DOHH2 (cell line): Measurements from ENCODE around the gene RAB5B.
A peak's percentile ranks its signal among the peaks of the same experiment; 100 is the strongest.

ENCODE experiments used
- H3F3A ChIP-seq: fragments of 200-600 bp; sonication (generic), shearing (Covaris generic); 2 replicates; pipeline ENCODE4 v1.6.0; 2016; ENCODE audit warnings: antibody characterized with exemption, mild to moderate bottlenecking; ENCODE audit not compliant: control insufficient read depth, insufficient read depth
- H3K27ac ChIP-seq: fragments of 200-600 bp; sonication (generic); 2 replicates; pipeline ENCODE4 v1.5.1; 2014; ENCODE audit warnings: low read depth, mild to moderate bottlenecking, low read length, moderate library complexity
- H3K27me3 ChIP-seq: fragments of 200-600 bp; sonication (generic); 2 replicates; pipeline ENCODE4 v1.6.1; 2014; ENCODE audit warnings: mild to moderate bottlenecking, low read length, mixed read lengths; ENCODE audit not compliant: control insufficient read depth
- H3K36me3 ChIP-seq: fragments of 200-600 bp; sonication (generic); 2 replicates; pipeline ENCODE4 v1.6.1; 2014; ENCODE audit warnings: mild to moderate bottlenecking, low read length, moderate library complexity, mixed read lengths; ENCODE audit not compliant: control insufficient read depth
- H3K4me1 ChIP-seq: fragments of 200-600 bp; sonication (generic); 2 replicates; pipeline ENCODE4 v1.6.1; 2014; ENCODE audit warnings: mild to moderate bottlenecking, low read length, mixed read lengths; ENCODE audit not compliant: control insufficient read depth
- H3K4me2 ChIP-seq: fragments of 200-600 bp; sonication (generic); 2 replicates; pipeline ENCODE4 v1.6.0; 2014; ENCODE audit warnings: mild to moderate bottlenecking, low read length, moderate library complexity
- H3K4me3 ChIP-seq: fragments of 200-600 bp; sonication (generic); 2 replicates; pipeline ENCODE4 v1.5.1; 2014; ENCODE audit warnings: mild to moderate bottlenecking, low read length, mixed read lengths
- H3K79me2 ChIP-seq: fragments of 200-600 bp; sonication (generic); 2 replicates; pipeline ENCODE4 v1.6.1; 2014; ENCODE audit warnings: mild to moderate bottlenecking, low read length, mixed read lengths; ENCODE audit not compliant: control insufficient read depth
- H3K9me2 ChIP-seq: fragments of 200-600 bp; sonication (generic); replicated peaks from 2 replicates; pipeline ENCODE4 v1.6.1; 2014; ENCODE audit warnings: mild to moderate bottlenecking, low read length, mixed read lengths; ENCODE audit not compliant: control insufficient read depth
- H3K9me3 ChIP-seq: fragments of 200-600 bp; sonication (generic); 2 replicates; pipeline ENCODE4 v1.6.1; 2014; ENCODE audit warnings: antibody characterized with exemption, low read length, mixed read lengths; ENCODE audit not compliant: control insufficient read depth, insufficient read depth
- H4K20me1 ChIP-seq: fragments of 200-600 bp; sonication (generic); 2 replicates; pipeline ENCODE4 v1.6.0; 2014; ENCODE audit warnings: low read depth, mild to moderate bottlenecking, antibody characterized with exemption, low read length, moderate library complexity; ENCODE audit not compliant: control insufficient read depth, insufficient read depth
- EZH2phosphoT487 ChIP-seq: fragments of 200-600 bp; sonication (generic); IDR thresholded peaks from 2 replicates; pipeline ENCODE4 v1.6.1; 2017; ENCODE audit warnings: borderline replicate concordance, mild to moderate bottlenecking, antibody characterized with exemption, low read length, moderate library complexity, mixed read lengths
- TF ChIP-seq, protein P1 (sequence below): fragments of 200-600 bp; sonication (generic); IDR thresholded peaks from one replicate; pipeline ENCODE4 v1.5.1; 2014; ENCODE audit warnings: antibody characterized with exemption, mild to moderate bottlenecking, low read depth, low read length; ENCODE audit not compliant: poor library complexity, severe bottlenecking

RAB5B gene

DNA sequence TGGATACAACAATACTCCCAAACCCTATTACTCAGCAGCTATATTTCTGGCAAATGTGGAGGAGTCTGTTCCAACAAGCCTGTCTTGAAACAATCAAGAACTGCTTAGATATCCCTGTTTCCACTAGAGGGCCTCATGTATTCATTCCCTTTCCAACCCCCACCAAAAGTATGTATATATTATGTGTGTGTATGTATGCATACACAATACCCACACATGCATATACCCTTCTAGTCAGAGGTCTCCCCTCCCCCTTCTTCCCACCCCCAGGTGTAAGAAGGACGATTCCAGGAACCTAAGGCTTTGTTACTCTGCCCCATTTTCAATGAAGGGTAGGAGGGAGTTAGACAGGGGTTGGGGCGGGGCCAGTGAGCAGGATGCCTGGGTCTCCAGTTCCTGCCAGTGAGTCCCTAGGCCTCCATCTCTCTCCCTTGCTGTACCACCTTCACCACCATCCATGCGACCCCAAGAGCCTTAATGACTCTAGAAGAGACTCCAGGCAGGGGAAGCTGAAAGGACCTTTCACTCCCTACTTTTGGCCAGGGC, 43.0 kb upstream of the RAB5B start, which contains the start of gene DGKA:
Gene DGKA (plus strand): TSS at position 392 of the 546 bp plus-strand sequence. CDS start 5,342 bp downstream, outside the sequence.
- Histone ChIP-seq H3K36me3 (peaks cover 67% of the 10 kb centered on the region), H3K27ac (peak within 1 kb of the TSS; percentile 97), H3K4me3 (peak within 1 kb of the TSS; percentile 95), H3K79me2 (peaks cover 68% of the 10 kb centered on the region), H4K20me1 (no peaks in the 10 kb centered on the region), H3K27me3 (no peaks in the 10 kb centered on the region), H3K9me3 (no peaks in the 10 kb centered on the region), H3F3A (peaks cover 29% of the 10 kb centered on the region), H3K4me1 (peaks cover 52% of the 10 kb centered on the region), H3K9me2 (no peaks in the 10 kb centered on the region), H3K4me2 (peak within 1 kb of the TSS; percentile 93)
- TF ChIP-seq, protein P1, sequence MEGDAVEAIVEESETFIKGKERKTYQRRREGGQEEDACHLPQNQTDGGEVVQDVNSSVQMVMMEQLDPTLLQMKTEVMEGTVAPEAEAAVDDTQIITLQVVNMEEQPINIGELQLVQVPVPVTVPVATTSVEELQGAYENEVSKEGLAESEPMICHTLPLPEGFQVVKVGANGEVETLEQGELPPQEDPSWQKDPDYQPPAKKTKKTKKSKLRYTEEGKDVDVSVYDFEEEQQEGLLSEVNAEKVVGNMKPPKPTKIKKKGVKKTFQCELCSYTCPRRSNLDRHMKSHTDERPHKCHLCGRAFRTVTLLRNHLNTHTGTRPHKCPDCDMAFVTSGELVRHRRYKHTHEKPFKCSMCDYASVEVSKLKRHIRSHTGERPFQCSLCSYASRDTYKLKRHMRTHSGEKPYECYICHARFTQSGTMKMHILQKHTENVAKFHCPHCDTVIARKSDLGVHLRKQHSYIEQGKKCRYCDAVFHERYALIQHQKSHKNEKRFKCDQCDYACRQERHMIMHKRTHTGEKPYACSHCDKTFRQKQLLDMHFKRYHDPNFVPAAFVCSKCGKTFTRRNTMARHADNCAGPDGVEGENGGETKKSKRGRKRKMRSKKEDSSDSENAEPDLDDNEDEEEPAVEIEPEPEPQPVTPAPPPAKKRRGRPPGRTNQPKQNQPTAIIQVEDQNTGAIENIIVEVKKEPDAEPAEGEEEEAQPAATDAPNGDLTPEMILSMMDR, result peak; percentile 82
- no peak for TF ChIP-seq EZH2phosphoT487

DNA sequence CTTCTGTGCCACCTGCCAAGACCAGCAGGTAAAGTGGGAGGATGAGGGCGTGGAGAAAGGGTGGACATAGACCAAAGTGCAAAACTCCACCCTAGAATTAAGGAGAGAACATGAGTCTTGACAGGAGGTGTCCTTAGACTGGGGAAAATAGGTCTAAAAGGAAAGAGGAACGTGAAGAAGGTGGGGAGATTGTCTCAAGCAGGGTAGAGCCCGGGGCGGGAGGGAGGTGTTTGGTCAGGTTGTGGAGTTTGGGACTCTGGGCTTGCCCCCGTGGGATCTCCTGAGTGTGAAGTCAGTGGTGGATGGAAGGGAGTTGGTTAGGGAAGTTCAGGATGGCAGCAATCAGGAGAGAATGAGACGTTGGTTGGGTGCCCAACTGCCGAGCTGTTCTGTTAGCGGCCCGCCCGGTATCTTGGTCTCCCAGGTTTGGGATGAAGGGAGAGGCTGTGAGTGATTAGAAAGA, 42.5 kb upstream of the RAB5B start:
- peak overlapping the region; percentile 97 for H3K27ac ChIP-seq
- H3K4me3 ChIP-seq, result peak overlapping the region; percentile 95
- TF ChIP-seq, protein P1, result no peak
- no peak for TF ChIP-seq EZH2phosphoT487
- no peaks in the 10 kb centered on the region for H3K9me2 ChIP-seq
- peak overlapping the region; percentile 93 for H3K4me2 ChIP-seq
- no peaks in the 10 kb centered on the region for H3K27me3 ChIP-seq
- H3F3A ChIP-seq, result peaks cover 29% of the 10 kb centered on the region
- no peaks in the 10 kb centered on the region for H4K20me1 ChIP-seq
- peaks cover 49% of the 10 kb centered on the region for H3K4me1 ChIP-seq
- no peaks in the 10 kb centered on the region for H3K9me3 ChIP-seq
- peaks cover 65% of the 10 kb centered on the region for H3K36me3 ChIP-seq
- H3K79me2 ChIP-seq, result peaks cover 63% of the 10 kb centered on the region

DNA sequence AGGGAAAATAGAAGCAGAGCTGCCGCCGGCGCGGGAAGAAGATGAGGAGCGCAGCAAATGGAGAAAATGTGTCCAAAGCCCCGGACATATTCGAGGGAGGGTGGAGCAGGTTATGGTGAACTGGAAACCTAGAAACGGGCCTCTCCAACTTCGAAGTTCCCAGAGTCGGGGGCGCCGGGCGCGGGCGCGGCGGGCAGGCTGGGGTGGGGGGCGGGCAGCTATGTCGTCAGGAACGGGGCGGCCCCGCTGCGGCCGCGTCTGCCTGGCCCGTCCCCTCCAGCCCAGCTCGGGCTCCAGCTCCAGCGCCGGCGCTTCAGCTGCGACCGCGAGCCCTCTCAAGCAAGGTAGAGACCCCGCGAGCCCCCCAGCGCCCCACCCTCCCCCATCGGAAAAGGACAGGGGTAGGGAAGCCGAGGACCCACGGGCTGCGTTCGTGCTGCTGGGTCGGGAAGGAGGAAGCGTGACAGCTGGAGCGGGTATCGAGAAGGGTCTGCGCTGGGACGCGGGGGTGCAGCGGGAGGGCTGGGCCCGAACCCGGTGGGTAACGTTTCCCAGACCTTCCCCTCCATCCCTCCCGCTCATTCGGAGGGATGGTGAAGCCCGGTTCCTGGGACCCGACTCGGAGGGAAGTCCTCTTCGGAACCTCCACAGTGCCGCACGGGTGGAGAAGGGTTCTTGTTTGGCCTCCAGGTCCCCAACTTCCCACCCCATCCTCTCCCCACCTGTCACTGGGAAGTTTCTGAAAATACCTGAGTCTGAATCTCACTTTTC, 41.9 kb upstream of the RAB5B start:
- peaks cover 68% of the 10 kb centered on the region for H3K36me3 ChIP-seq
- H3K4me2 ChIP-seq, result peak overlapping the region; percentile 93
- no peaks in the 10 kb centered on the region for H3K9me3 ChIP-seq
- peaks cover 57% of the 10 kb centered on the region for H3K79me2 ChIP-seq
- peak overlapping the region; percentile 95 for H3K4me3 ChIP-seq
- H3F3A ChIP-seq, result peaks cover 29% of the 10 kb centered on the region
- no peak for TF ChIP-seq EZH2phosphoT487
- TF ChIP-seq, protein P1, result no peak
- H3K27me3 ChIP-seq, result no peaks in the 10 kb centered on the region
- H3K9me2 ChIP-seq, result no peaks in the 10 kb centered on the region
- no peaks in the 10 kb centered on the region for H4K20me1 ChIP-seq
- peak overlapping the region; percentile 97 for H3K27ac ChIP-seq
- peaks cover 49% of the 10 kb centered on the region for H3K4me1 ChIP-seq
